GM19351 (cell line): ENCODE results near the gene DDX39A.

Source experiments
- ATAC-seq: cut with Tn5 transposase; IDR thresholded peaks from one replicate; pipeline ENCODE4 v1.9.1; 2021; ENCODE audit warnings: mild to moderate bottlenecking, moderate library complexity; ENCODE audit not compliant: unreplicated experiment

DDX39A gene

DNA sequence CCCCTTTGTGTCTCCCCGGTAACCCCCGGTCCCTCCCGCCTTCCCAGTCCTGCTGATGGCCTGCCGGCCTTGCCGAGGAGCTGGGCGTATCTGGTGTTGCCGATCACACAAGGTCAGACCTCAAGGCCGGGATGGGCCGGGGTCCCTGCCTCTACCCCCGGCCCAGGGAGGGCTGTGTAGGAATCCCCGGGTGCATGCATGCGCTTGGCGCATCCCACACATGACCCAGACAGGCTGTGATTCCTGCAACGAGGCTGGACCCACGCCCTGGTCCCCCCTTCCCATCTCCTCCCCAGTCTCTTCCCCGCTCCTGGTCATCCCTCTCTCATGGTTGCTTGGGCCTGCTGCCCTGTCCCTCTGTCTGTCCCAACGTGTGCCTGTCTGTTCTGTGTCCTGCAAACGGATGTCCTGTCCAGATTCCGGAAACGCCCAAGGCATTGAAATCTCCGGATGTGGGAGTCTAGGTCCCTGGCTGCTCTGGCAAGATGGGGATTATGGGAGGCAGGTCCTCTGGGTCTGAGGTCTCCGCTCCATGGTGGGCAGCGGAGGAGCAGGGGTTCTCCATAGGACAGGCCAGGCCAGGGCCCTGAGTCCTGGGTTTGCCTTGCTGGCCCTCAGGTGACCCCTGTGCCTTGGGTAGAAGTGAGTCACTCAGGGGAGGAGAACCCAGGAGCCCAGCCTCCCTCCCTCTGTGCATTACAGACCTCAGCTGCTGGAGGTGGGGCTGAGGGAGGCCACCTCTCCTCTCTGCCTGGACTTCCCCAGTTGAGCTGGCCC, 15.6 kb upstream of the DDX39A start:
- no peak for ATAC-seq

- ATAC-seq: no peak
These were observed 14.7 kb upstream of the DDX39A start for GRCh38 chr19:14433554-14434501.

GRCh38 chr19:14432791-14433553, 13.8 kb upstream of the DDX39A start, which contains the start of gene PKN1:
PKN1 (plus strand) TSS chr19:14433306; CDS start chr19:14433522, 216 bp downstream.
- ATAC-seq: no peak

GRCh38 chr19:14430712-14431111, 11.6 kb upstream of the DDX39A start:
- no peak for ATAC-seq

DNA sequence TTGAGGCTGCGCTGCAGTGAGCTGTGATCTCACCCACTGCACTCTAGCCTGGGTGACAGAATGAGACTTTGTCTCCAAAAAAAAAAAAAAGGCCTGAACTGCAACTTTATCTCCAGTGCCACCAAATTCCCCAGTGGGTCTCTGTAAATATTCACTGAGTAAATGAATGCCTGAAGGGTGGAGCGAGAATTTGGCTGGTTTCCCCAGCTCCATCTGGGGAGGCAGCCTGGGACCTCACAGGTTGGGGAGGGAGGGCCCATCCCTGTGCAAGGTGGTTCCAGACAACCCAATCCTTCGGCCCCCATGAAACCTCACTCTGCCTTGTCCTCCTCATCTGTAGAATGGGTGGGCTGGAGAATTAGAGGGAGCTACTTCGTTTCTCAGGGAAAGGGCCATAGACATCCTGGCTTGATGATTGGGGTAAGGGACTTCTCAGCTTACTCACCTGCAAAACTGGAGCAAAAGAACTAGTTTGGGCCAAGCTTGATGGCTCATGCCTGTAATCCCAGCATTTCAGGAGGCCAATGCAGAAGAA, 9.8 kb upstream of the DDX39A start:
- no peak for ATAC-seq

DNA sequence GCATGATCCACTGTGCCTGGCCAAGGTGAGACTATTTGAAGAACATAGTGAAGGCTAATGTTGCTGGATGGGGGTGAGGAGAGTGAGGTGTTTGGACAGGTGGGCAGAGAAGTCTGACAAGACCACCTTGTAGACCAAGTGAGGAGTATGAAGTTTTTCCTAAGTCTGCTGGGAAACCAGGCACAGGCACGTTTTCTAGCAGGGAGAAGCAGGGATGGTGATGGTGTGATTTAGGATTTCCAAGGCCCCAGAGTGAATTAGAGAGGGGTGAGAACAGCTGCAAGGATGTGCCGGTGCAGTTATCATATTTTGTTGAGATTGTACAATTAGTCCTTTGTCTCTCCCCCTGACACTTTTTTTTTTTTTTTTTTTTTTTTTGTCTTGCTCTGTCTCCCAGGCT, 8.3 kb upstream of the DDX39A start:
- ATAC-seq: no peak

GRCh38 chr19:14425696-14426138, 6.6 kb upstream of the DDX39A start:
- ATAC-seq: no peak

GRCh38 chr19:14418856-14419105, 360 bp downstream of the DDX39A start:
- ATAC-seq: peak; percentile 47

- ATAC-seq: no peak
These were observed 2.3 kb downstream of the DDX39A start for GRCh38 chr19:14416817-14417231.

DNA sequence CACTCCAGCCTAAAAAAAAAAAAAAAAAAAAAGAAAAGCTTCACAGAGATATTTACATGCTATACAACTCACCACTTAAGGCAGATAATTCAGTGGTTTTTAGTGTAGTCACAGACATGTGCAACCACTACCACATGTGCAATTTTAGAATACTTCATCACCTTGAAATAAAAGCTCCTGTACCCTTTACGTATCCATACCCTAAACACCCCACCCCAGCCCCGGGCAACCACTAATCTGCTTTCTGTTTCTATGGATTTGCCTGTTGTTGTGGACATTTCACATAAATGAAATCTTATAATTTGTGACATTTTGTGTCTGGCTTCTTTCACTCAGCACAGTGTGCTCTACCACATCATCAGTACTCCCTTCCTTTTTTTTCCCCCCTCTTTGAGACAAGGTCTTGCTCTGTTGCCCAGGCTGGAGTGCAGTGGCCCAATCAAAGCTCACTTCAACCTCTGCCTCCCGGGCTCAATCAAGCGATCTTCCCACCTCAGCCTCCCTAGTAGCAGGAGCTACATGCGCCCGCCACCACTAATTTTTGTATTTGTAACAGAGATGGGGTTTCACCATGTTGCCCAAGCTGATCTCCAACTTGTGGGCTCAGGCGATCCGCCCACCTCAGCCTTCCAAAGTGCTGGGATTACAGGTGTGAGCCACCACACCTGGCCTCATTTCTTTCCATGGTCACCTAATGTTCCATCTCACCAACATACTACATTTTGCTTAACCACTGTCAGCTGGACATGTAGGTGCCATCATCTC, 4.0 kb downstream of the DDX39A start:
- ATAC-seq: no peak

GRCh38 chr19:14413693-14414181, 5.4 kb downstream of the DDX39A start:
- no peak for ATAC-seq

GRCh38 chr19:14412996-14413692, 6.0 kb downstream of the DDX39A start:
- ATAC-seq: no peak

GRCh38 chr19:14412324-14412995, 6.7 kb downstream of the DDX39A start:
- ATAC-seq: no peak

DNA sequence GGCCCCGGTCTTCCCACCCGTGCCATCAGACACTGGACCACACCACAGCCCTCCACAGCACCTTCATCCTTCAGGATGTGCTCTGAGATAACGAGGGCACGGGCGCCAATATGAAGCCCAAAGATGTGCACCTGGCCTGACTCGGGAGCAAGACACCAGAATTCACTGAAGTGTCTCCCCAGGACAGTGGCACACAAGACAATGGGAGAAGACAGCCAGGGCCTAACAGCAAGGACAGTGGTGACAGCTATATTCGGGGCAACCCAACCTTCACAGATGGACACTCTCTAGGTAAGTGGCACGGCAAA, 7.2 kb downstream of the DDX39A start:
- ATAC-seq: no peak

DNA sequence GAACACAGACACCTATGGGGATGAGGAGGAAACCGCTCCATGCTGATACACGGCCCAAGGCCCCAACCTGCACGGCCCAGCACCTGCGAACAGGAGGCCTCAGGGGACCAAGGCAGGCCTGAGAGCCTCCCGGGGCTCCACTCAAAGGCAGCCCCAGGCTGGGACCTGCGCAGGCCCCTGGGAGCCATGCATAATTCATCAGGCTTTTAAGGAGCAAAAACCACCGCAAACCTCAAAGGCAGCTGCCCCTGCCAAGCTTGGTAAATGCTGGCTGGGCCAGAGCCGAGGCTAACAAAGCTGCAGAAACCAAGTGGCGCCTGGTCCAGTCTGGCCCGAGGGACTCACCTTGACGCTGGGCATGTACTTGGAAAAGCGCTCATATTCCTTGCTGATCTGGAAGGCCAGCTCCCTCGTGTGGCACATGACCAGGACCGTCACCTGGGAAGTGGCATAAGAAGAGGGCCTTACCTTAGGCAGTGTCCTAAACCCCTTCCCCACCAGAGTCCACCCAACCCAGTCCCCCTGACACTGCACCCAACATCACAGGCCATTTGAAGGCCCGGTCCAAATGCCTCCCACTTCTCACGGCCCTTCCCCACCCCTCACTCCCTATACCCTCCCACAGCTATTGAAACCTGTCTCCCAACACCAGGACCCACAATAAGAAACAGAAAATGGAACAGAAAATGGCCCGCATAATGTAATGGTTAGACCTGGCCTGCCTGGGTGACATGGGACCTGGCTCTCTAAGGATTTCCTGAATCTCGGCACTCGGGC, 7.8 kb downstream of the DDX39A start:
- ATAC-seq: no peak

DNA sequence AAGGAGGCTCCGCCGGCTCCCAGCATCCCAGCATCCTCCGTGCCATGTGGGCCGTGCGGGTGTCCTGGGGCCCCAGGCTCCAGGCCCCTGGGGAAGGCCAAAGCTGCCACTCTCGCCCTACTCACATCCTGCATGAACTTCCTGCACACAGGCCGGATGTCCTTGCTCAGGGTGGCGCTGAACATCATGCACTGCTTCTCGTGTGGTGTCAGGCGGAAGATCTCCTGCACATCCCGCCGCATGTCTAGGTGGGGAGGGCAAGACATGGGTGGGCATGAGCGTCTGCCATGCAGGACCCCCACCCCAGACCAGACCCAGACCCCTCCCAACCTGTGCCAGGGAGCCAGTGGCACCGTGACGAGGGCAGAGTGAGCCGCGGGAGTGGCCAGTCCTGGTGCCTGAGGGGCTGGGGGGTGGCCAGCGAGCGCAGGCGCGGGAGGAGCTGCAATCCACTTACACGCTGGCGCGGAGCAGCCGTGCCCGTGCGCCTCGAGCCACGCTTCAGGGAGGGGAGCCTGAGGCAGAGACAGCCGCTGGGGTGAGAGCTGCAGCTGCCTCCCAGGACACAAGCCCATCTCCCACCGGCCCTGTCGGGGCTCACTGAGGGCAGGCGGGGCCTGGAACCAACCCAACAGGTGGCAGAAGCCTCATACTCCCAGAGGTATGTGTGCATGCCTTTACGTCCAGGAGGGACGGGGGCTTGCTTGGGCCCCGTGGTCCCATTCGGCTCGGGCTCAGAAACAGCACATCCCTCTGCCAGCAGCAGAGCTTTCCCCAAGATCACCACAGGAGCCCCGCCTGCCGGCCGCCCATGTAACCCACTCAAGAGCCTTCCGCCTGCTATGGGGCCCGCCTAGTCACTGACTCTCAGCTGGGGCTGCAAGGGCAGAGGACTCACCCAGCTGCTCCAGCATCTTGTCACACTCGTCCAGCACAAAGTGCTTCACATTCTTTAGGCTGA, 8.8 kb downstream of the DDX39A start:
- no peak for ATAC-seq
